ENCODE measurements around the gene SBF1. TPM values are rescaled to one million over a fixed set of nuclear protein-coding genes. Genes with fewer than 3 reads are reported as not detected.

The SBF1 gene
- total RNA-seq, 2 donors from 2014 or later: 68.3 to 101 TPM

DNA sequence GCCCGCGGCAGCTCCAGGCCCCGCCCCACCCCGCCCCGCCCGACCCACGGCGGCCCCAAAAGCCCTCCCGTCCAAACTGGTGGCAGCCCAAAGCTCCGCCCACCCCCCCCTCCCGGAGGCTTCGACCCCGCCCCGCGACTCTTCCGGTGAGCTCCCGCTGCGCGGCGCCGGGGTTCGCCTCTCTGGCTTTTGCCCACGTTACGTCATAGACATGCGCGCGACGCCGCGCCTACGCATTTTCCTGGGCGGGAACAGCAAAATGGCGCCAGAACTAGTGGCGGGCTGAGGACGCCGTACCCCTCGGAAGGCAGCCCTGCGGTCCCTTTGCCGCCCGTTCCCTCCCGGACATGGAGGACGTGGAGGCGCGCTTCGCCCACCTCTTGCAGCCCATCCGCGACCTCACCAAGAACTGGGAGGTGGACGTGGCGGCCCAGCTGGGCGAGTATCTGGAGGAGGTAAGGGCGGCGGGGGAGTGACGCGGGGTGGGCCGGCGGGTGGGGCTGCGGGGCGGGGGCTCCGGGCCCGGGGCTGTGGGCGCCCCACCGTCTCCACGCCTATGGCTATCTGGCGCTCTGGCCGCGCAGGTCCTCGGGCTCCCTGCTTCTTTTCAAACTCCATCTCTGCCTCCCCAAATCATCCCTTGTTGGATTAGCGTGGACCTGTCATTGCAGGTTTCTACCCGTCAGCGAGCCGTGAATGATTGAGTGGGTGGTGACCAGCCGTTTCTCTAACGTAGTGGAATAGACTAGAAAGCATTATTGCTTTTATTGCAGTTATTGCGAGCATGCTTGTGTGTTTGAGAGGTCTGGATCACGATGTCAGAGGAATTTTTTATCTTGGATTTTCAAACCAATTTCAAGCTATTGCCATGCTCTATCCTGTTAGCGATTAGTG is 33.4 kb upstream of the SBF1 start, which contains the start of gene NCAPH2:
TSS of gene NCAPH2 (plus strand) at position 234 of the 894 bp plus-strand sequence. CDS start at position 348, 114 bp downstream.
- H3K36me3 ChIP-seq: peaks cover 9% of the 10 kb centered on the region
- H3K27ac ChIP-seq: peak within 1 kb of the TSS; percentile 72
- no peaks in the 10 kb centered on the region for H3K9me3 ChIP-seq
- intact Hi-C loops (cut with DNase I): loop anchor here (10.0 kb wide), 1 partner anchor 253 kb away; the partner anchor contains the start of gene HDAC10
- H3K4me1 ChIP-seq: peaks cover 16% of the 10 kb centered on the region
- no peaks in the 10 kb centered on the region for H3K27me3 ChIP-seq
- peak within 1 kb of the TSS; percentile 74 for H3K4me3 ChIP-seq
- TF ChIP-seq, protein P1, sequence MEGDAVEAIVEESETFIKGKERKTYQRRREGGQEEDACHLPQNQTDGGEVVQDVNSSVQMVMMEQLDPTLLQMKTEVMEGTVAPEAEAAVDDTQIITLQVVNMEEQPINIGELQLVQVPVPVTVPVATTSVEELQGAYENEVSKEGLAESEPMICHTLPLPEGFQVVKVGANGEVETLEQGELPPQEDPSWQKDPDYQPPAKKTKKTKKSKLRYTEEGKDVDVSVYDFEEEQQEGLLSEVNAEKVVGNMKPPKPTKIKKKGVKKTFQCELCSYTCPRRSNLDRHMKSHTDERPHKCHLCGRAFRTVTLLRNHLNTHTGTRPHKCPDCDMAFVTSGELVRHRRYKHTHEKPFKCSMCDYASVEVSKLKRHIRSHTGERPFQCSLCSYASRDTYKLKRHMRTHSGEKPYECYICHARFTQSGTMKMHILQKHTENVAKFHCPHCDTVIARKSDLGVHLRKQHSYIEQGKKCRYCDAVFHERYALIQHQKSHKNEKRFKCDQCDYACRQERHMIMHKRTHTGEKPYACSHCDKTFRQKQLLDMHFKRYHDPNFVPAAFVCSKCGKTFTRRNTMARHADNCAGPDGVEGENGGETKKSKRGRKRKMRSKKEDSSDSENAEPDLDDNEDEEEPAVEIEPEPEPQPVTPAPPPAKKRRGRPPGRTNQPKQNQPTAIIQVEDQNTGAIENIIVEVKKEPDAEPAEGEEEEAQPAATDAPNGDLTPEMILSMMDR (IDR thresholded peaks at IDR 0.05): no peak
- DNase-seq: peak; percentile 97
- peak within 1 kb of the TSS; percentile 91 to 95 for H3K9ac ChIP-seq (ENCODE audit: low read depth in 2 of 2, low read length in 2 of 2)

DNA sequence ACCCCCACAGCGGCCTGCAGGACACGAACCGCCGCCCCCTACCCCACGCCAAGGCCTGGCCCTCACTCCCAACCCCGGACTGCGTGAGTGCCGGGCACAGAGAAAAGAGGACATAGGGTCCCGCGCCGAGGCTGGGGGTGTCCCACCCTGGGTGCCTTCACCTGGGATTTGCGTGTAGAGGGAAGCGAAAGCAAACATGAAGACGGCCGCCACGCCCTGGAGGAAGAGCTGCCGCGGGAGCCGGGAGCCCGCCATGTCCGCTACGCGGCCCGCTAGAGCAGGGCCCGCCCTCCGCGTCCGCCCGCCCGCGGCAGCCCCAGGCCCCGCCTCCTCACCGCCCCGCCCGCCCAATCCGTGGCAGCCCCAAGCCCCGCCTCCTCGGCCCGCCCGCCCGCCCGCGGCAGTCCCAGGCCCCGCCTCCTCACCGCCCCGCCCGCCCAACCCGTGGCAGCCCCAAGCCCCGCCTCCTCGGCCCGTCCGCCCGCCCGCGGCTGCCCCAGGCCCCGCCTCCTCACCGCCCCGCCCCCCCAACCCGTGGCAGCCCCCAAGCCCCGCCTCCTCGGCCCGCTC is 32.7 kb upstream of the SBF1 start, which contains the start of gene LMF2:
TSS of gene LMF2 (minus strand) at position 282 of the 570 bp plus-strand sequence. CDS start at position 255, 27 bp downstream.
- peaks cover 16% of the 10 kb centered on the region for H3K4me1 ChIP-seq
- H3K27me3 ChIP-seq: no peaks in the 10 kb centered on the region
- intact Hi-C loops (cut with DNase I): loop anchor here (10.0 kb wide), 1 partner anchor 253 kb away; the partner anchor contains the start of gene HDAC10
- DNase-seq: peak; percentile 90
- H3K4me3 ChIP-seq: peak within 1 kb of the TSS; percentile 74
- peaks cover 9% of the 10 kb centered on the region for H3K36me3 ChIP-seq
- TF ChIP-seq, protein P1 (IDR thresholded peaks at IDR 0.05): no peak
- H3K9ac ChIP-seq (ENCODE audit: low read depth in 2 of 2, low read length in 2 of 2): peak within 1 kb of the TSS; percentile 91 to 95
- no peaks in the 10 kb centered on the region for H3K9me3 ChIP-seq
- peak within 1 kb of the TSS; percentile 72 for H3K27ac ChIP-seq

DNA sequence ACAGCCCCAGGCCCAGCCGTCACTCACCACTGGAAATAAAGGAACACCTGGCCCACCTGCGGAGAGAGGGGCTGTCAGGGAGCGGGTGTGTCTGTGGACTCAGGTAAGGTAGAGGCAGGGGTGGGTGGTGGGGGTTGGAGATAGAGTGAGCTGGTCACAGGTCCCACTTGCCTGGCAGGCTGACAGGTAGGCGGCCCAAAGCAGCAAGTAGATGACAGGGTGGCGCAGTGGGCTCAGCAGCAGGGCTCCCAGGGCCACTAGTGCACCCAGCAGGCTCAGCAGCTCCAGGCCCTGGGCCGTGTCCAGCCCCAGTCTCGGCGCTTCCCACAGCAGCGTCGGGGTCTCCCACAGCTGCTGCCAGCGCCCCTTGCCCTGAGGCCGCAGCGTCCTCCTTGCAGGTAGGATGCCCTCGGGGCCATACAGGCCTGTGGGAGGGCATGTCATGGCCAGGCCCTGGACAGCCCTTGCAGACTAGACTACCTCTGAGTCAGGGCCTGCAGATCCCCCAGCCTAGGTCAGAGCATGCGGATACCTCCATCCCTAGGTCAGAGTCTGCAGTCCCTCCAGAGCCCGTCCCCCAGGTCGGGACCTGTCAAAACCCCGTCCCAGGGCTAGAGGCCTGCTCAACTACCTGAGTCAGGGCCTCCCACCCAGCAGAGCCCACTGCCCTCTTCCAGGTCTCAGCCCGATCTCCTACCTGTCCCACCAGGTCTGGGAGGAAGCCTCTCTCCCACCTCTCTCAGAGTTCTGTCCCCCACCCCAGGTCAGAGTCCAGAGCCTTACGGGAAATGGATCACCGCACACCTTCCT is 32.0 kb upstream of the SBF1 start:
- intact Hi-C loops (cut with DNase I): loop anchor here (10.0 kb wide), 1 partner anchor 252 kb away; the partner anchor contains the start of gene HDAC10
- no peak for DNase-seq

DNA sequence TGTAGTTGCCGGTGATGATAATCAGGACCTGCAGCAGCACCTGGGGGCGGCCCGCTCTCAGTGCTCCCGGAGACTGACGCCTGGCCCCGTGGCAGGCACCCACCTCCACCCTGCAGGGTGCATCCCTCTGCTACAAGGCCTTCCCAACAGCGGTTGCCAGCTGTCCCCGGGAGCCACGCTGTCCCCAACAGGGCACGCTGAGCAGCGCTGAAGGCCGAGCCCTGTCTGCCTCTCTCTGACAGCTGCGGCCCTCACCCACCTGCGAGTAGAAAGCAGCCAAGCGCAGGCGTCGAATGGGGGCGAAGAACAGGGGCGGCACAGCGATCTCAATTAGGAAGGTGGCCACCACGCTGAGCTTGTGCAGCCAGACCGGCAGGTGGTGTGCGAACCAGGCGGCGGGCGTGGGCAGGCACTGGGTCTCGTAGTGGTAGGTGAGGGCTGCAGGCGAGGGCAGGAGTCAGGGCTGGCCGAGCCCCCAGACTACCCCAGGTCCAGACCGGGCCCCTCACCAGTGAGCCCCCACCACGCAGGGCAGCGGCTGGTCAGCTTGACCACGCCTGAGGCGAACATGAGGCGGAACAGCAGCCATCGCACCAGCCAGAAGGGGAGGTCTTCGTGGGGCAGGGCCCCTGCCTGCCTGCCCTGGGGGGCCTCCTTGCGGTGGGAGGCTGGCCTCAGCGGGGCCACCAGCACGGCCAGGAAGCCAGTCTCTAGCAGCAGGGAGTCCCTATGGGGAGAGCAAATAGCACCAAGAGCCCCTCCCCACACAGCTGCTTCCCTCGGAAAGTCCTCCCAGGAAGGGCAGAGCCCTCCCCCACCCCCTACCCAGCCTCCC is 31.2 kb upstream of the SBF1 start:
- TF ChIP-seq, protein P1 (IDR thresholded peaks at IDR 0.05): no peak
- Histone ChIP-seq H3K27me3 (no peaks in the 10 kb centered on the region), H3K4me1 (peaks cover 16% of the 10 kb centered on the region), H3K27ac (no peak overlapping the region), H3K4me3 (peak overlapping the region; percentile 70), H3K36me3 (peaks cover 9% of the 10 kb centered on the region), H3K9ac (ENCODE audit: low read depth in 2 of 2, low read length in 2 of 2) (peak overlapping the region in 1 of 2 donors; percentile 91), H3K9me3 (no peaks in the 10 kb centered on the region)
- no peak for DNase-seq
- intact Hi-C loops (cut with DNase I): loop anchor here (10.0 kb wide), 1 partner anchor 251 kb away; the partner anchor contains the start of gene HDAC10

More for the DNA sequence above, 32.0 kb upstream of the SBF1 start:
- Histone ChIP-seq H3K36me3 (peaks cover 9% of the 10 kb centered on the region), H3K9ac (ENCODE audit: low read depth in 2 of 2, low read length in 2 of 2) (peak overlapping the region; percentile 91 to 95), H3K4me1 (peaks cover 16% of the 10 kb centered on the region), H3K27ac (peak overlapping the region; percentile 45), H3K4me3 (peak overlapping the region; percentile 70), H3K27me3 (no peaks in the 10 kb centered on the region), H3K9me3 (no peaks in the 10 kb centered on the region)
- TF ChIP-seq, protein P1 (IDR thresholded peaks at IDR 0.05): no peak
